WI38 (cell line): ENCODE measurements around the gene MRGPRD.

Source experiments
- H3K4me3 ChIP-seq: 2 replicates; pipeline ENCODE4 v1.5.1; 2011; ENCODE audit warnings: low read depth, mild to moderate bottlenecking, control low read depth, low read length
- CTCF ChIP-seq: IDR thresholded peaks from 2 replicates; pipeline ENCODE4 v1.5.1; 2012; ENCODE audit warnings: low read depth, mild to moderate bottlenecking, control low read depth, low read length

The MRGPRD gene

DNA sequence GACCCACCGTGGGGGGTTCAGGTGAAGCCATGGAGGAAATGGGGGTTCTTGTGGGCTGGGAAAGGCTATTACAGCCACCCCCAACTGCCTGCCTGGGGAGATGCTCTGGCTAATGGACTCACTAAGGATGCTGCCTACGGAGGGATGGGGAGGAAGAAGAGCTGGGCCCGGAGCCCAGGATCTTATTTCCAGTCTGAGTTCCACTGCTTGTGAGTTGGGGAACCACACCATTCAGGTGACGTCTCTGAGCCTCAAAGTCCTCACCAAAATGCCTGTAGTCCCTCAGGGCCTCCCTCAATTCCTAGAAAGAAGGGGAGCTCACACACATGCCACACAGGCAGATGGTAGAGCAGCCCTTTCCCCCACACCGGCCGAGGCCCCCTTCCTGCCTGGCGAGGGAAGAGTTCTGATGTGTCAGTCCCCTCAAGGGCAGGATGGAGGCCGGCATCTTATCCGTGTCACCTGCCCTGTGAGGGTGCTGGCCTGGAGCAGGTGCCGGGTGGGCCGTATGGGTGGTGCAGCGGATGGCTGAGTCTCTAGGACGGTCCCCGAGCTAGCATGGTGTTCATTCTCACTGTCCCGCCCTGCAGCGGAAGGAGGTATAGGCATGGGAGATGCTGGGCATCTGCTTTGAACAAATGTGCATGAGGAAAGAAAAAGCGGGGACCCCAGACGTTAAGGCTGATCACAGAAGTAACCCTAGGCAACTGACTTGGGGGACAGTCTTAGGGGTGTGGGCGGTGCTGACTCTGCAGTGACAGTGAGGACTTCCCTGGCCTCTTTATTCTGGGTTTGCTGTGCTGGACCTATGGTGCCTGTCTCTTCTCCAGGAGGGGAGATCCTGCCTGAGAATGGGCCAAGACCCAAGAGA lies 16.6 kb upstream of the MRGPRD start:
- no peak overlapping the region for H3K4me3 ChIP-seq
- no peak for TF ChIP-seq CTCF

DNA sequence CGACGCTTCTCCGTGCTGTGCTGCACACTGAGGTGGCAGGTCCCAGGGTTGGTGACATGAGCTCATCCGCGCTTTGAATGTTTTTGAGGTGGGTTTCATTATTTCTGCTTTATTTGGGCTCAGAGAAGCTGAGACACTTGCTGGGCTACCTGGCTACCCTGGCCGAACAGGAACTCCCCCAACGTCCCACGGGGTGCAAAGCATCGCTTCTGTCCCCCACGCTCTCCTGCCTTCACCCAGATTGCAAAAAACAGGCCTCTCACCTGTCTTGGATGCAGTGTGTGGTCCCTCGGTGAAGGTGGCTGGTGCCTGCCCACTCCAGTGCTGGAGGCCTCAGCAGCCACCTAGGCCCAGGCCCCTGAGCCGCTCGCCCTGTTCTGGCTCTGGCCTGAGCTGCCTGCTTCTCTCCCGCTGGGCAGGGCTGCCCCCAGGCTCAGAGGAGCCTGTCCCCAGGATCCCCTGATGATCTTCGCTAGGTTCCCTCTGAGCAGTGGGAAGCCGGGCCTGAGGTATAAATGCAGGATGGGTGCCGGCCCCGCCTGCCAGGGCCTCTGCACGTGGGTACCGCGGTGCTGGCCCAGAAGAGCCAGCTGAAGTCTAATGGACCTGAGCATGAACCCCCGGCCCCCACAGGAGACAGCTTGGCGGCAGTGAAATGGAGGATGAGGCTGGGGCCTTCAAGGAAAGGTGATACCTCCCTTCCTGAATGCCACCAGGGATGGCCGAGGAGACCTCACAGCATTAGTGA lies 15.8 kb upstream of the MRGPRD start:
- H3K4me3 ChIP-seq = no peak overlapping the region
- no peak for TF ChIP-seq CTCF

DNA sequence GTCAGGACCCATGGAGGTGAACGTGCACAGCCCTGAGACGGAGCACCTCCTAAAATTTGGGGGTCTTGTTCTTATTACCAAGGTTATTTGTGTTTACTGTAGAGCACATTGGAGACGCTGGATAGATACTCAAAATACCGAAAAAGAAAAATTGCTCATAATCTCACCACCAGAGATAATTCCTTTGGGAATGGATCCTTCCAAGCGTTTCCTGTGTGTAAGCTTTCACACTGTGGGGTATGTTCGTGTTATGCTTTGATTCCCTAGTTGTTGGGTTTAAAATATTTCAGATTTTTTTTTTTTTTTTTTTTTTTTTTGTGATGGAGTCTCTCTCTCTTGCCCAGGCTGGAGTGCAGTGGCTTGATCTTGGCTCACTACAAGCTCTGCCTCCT lies 14.1 kb upstream of the MRGPRD start:
- TF ChIP-seq CTCF = no peak
- no peak overlapping the region for H3K4me3 ChIP-seq

- H3K4me3 ChIP-seq = no peak overlapping the region
- no peak for TF ChIP-seq CTCF
These were observed 13.5 kb upstream of the MRGPRD start for GRCh38 chr11:68994161-68994893.

DNA sequence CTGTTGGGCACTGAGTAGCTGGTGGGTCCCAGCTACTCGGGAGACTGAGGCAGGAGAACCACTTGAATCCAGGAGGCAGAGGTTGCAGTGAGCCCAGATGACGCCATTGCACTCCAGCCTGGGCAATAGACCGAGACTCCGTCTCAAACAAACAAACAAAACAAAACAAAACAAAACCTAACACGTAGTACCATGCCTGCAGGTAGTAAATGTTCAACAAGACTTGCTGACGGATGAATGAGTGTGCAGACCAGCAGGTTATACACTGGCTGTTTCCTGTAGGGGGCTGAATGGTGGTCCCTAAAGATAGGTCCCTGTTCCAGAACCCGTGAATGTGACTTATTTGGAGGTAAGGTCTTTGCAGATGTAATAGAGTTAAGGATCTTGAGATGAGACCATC lies 12.8 kb upstream of the MRGPRD start:
- H3K4me3 ChIP-seq = no peak overlapping the region
- no peak for TF ChIP-seq CTCF

DNA sequence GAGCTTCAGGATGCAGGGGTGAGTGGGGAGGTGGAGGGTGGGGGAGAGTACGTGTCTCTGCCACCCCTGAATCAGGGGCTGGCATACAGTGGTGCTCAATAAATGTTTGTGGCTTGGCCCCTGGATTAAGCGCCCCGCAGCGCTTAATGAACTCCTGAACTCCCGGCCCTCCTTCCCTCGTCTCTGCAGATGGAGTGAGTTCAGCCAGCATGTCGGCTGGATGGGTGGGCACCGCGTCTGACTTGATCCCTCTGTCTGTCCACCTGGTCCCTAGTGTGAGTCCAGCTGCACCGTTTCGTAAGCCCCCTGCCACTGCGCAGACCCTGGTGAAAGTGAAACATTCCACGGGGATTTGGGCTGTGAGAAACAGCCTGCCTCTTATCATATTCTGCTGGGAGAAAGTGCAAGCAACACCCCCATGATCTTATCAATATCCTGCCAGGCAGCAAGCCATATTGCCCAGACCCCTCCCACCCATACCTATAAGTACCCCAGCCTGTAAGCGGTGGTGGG lies 12.0 kb upstream of the MRGPRD start:
- H3K4me3 ChIP-seq = no peak overlapping the region
- no peak for TF ChIP-seq CTCF
